Activated CD4-positive, alpha-beta memory T cell treated with anti-CD3 and anti-CD28 coated beads for 36 hours (primary cell): ENCODE measurements around the gene SRRM4. TPM values are rescaled to one million over a fixed set of nuclear protein-coding genes. Genes with fewer than 3 reads are reported as not detected.

Experiments
- CTCF ChIA-PET: fragments of 350-600 bp; sonication (Branson Sonifier 250); formaldehyde crosslinking; loops from one replicate; lab custom pipeline; 2021; ENCODE audit warnings: antibody characterized with exemption, inconsistent platforms; lab: Charles Lee
- POLR2A ChIA-PET: fragments of 350-600 bp; sonication (Branson Sonifier 250); formaldehyde crosslinking; loops from one replicate; lab custom pipeline; 2021; ENCODE audit warnings: antibody characterized with exemption; lab: Charles Lee
- DNase-seq: peaks from one replicate; pipeline ENCODE4 v3.0.0-alpha.2; 2020
- H3K27ac Mint-ChIP-seq: one replicate; pipeline ENCODE4 v1.8.0; 2021; ENCODE audit warnings: mixed read lengths
- H3K27me3 Mint-ChIP-seq: one replicate; pipeline ENCODE4 v1.8.0; 2021; ENCODE audit warnings: mixed read lengths
- H3K36me3 Mint-ChIP-seq: one replicate; pipeline ENCODE4 v1.8.0; 2021; ENCODE audit warnings: mixed read lengths
- H3K4me1 Mint-ChIP-seq: one replicate; pipeline ENCODE4 v1.8.0; 2021; ENCODE audit warnings: low read depth, mixed read lengths
- H3K4me3 Mint-ChIP-seq: one replicate; pipeline ENCODE4 v1.8.0; 2021; ENCODE audit warnings: mild to moderate bottlenecking, mixed read lengths
- H3K9me3 Mint-ChIP-seq: one replicate; pipeline ENCODE4 v1.8.0; 2021; ENCODE audit warnings: mixed read lengths
- intact Hi-C: fragments of 100-400 bp; cut with micrococcal nuclease; formaldehyde crosslinking; loops from one replicate; pipeline ENCODE4 v1.15.1; 2023
- total RNA-seq, 2 experiments: library from RNA; stranded (reverse); gene quantifications; one replicate each; pipeline ENCODE4 v1.2.3, GENCODE V29; 2021

The SRRM4 gene
- total RNA-seq, 2 experiments from 2014 or later: not detected

- POLR2A ChIA-PET: no interaction called here
- Mint-ChIP-seq H3K36me3 (no peaks in the 10 kb centered on the region), H3K9me3 (peaks cover 5% of the 10 kb centered on the region), H3K4me3 (no peak overlapping the region), H3K27ac (no peak overlapping the region), H3K4me1 (no peaks in the 10 kb centered on the region), H3K27me3 (peaks cover 8% of the 10 kb centered on the region)
- CTCF ChIA-PET: no interaction called here
- intact Hi-C loops: no loop called here
- DNase-seq: no peak
These were observed 166.6 kb downstream of the SRRM4 start for GRCh38 chr12:119147847-119148448.

GRCh38 chr12:119149270-119149669 is 167.9 kb downstream of the SRRM4 start:
- intact Hi-C loops: no loop called here
- no peak for DNase-seq
- POLR2A ChIA-PET: no interaction called here
- Mint-ChIP-seq H3K36me3 (no peaks in the 10 kb centered on the region), H3K27me3 (peaks cover 14% of the 10 kb centered on the region), H3K4me3 (no peak overlapping the region), H3K27ac (no peak overlapping the region), H3K9me3 (peaks cover 10% of the 10 kb centered on the region), H3K4me1 (no peaks in the 10 kb centered on the region)
- CTCF ChIA-PET: no interaction called here

GRCh38 chr12:119151445-119152026 is 170.2 kb downstream of the SRRM4 start:
- no peak overlapping the region for H3K4me3 Mint-ChIP-seq
- peaks cover 9% of the 10 kb centered on the region for H3K27me3 Mint-ChIP-seq
- ChIA-PET POLR2A (no interaction called here), CTCF (no interaction called here)
- H3K4me1 Mint-ChIP-seq: no peaks in the 10 kb centered on the region
- H3K27ac Mint-ChIP-seq: no peak overlapping the region
- intact Hi-C loops: no loop called here
- no peaks in the 10 kb centered on the region for H3K36me3 Mint-ChIP-seq
- peaks cover 10% of the 10 kb centered on the region for H3K9me3 Mint-ChIP-seq
- DNase-seq: no peak

DNA sequence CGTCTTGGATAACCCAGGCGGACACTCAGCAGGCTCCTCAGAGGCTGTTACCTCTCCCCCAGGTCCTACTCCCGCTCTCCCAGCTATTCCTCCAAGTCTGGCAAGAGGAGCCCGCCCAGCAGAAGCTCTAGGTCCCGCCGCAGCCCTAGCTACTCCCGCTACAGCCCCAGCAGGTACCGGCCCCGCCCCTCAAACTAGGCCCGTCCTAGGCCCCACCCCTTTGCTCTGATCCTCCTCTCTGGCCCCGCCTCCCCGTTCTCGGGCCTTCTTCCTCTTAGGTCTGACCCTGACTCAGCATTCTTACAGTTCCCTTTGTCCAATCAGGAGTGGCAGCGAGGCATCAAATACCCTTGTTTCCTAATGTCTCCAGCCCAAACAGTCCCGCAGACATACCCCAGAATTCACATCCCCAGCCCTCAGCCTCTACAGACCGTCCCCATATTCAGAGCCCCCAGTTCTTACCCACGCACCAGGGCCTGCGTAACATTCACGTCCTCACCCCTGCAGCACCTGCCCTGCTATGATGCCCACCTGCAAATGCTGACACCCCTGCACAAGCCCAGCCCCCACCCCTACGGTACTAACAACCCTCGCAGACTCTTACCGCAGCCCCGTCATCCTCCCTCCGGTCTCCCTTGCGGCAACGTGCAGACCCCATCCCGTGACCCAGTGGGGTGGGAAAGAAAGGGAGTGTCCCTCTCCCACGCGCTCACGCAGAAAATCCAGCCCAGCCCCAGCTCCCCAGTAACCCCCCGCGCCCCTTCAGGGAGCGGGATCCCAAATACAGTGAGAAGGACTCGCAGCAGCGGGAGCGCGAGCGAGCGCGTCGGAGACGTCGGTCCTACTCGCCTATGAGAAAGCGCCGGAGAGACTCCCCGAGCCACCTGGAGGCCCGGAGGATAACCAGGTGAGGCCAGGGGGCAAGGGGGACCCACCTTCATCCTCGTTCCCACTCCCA is 172.4 kb downstream of the SRRM4 start:
- DNase-seq: no peak

DNA sequence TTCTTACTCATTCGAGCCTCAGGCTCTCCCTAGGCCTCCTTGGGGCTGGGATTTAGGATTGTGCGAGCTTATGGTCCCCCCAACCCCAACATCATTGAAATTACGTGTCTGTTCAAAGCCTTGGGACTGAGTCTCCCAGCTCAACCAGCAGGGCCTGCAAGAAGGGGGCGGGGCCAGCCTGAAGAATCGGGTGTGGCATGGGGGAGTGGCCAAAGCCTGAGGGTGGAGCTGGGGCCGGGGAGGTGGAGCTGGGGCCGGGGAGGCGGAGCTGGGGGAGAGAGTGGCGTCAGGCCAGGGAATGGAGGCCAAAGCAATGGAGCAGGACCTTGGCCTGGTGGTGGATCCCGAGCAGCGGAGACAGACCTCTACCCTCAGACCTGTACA is 173.1 kb downstream of the SRRM4 start:
- intact Hi-C loops: no loop called here
- ChIA-PET CTCF (no interaction called here), POLR2A (no interaction called here)
- no peaks in the 10 kb centered on the region for H3K36me3 Mint-ChIP-seq
- peaks cover 10% of the 10 kb centered on the region for H3K9me3 Mint-ChIP-seq
- no peak overlapping the region for H3K27ac Mint-ChIP-seq
- no peak overlapping the region for H3K4me3 Mint-ChIP-seq
- no peak for DNase-seq
- no peaks in the 10 kb centered on the region for H3K4me1 Mint-ChIP-seq
- H3K27me3 Mint-ChIP-seq: peaks cover 9% of the 10 kb centered on the region

More for the DNA sequence above, 172.4 kb downstream of the SRRM4 start:
- intact Hi-C loops: no loop called here
- Mint-ChIP-seq H3K27ac (no peak overlapping the region), H3K4me3 (no peak overlapping the region), H3K9me3 (peaks cover 10% of the 10 kb centered on the region), H3K4me1 (no peaks in the 10 kb centered on the region), H3K36me3 (no peaks in the 10 kb centered on the region), H3K27me3 (peaks cover 9% of the 10 kb centered on the region)
- ChIA-PET CTCF (no interaction called here), POLR2A (no interaction called here)

DNA sequence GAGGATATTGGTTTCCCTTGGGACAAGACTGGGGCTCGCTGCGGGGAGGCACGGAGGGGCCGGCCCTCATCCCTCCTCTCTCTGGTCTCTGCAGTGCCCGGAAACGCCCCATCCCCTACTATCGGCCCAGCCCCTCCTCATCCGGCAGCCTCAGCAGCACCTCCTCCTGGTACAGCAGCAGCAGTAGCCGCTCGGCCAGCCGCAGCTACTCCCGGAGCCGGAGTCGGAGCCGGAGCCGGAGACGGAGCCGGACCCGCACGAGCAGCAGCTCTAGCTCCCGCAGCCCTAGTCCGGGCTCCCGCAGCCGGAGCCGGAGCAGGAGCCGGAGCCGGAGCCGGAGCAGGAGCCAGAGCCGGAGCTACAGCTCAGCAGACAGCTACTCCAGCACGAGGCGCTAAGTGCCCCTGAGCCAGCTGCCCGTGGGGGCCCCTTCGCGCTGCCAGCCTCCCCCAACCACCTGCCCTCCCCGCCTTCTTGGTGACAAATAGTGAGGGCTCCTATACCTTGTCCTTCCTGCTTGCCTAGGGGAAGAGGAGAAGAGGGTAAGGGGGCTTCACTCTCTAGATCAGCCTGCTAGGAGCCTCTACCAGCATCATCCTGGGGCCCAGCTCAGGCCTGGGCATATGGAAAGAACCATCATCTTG is 175.2 kb downstream of the SRRM4 start:
- H3K36me3 Mint-ChIP-seq: no peaks in the 10 kb centered on the region
- intact Hi-C loops: no loop called here
- no peak overlapping the region for H3K4me3 Mint-ChIP-seq
- no peak overlapping the region for H3K27ac Mint-ChIP-seq
- CTCF ChIA-PET: no interaction called here
- peaks cover 9% of the 10 kb centered on the region for H3K27me3 Mint-ChIP-seq
- POLR2A ChIA-PET: no interaction called here
- DNase-seq: no peak
- peaks cover 9% of the 10 kb centered on the region for H3K9me3 Mint-ChIP-seq
- H3K4me1 Mint-ChIP-seq: no peaks in the 10 kb centered on the region

- DNase-seq: no peak
- POLR2A ChIA-PET: no interaction called here
- peaks cover 8% of the 10 kb centered on the region for H3K27me3 Mint-ChIP-seq
- no peaks in the 10 kb centered on the region for H3K36me3 Mint-ChIP-seq
- H3K9me3 Mint-ChIP-seq: peaks cover 5% of the 10 kb centered on the region
- H3K4me3 Mint-ChIP-seq: no peak overlapping the region
- no peaks in the 10 kb centered on the region for H3K4me1 Mint-ChIP-seq
- H3K27ac Mint-ChIP-seq: no peak overlapping the region
- intact Hi-C loops: no loop called here
- CTCF ChIA-PET: no interaction called here
These were observed 176.2 kb downstream of the SRRM4 start for GRCh38 chr12:119157528-119157927.

DNA sequence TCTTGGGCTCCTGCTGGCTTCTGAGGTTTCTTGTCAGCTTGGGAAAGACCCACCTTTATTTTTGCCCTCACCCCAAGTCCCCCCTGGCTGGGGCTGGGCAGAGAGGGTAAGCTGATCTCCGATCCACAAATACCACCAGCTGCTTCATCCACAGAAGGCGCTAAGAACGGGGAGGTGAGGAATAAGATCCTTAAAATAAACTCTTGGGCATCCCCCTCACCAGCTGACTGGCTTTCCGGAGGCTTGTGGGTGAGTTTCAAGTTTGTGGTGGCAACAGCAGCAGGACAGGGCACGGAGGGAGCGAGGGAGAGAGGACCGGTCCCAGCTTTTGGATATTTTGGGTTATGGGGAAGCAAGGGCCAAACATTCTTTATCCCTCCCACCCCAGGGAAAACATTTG is 176.6 kb downstream of the SRRM4 start:
- H3K36me3 Mint-ChIP-seq: no peaks in the 10 kb centered on the region
- no peak overlapping the region for H3K27ac Mint-ChIP-seq
- CTCF ChIA-PET: no interaction called here
- intact Hi-C loops: no loop called here
- peaks cover 5% of the 10 kb centered on the region for H3K9me3 Mint-ChIP-seq
- POLR2A ChIA-PET: no interaction called here
- peaks cover 8% of the 10 kb centered on the region for H3K27me3 Mint-ChIP-seq
- no peak overlapping the region for H3K4me3 Mint-ChIP-seq
- no peak for DNase-seq
- H3K4me1 Mint-ChIP-seq: no peaks in the 10 kb centered on the region

- Mint-ChIP-seq H3K4me1 (no peaks in the 10 kb centered on the region), H3K9me3 (peaks cover 5% of the 10 kb centered on the region), H3K4me3 (no peak overlapping the region), H3K27me3 (peaks cover 8% of the 10 kb centered on the region), H3K36me3 (no peaks in the 10 kb centered on the region), H3K27ac (no peak overlapping the region)
- intact Hi-C loops: no loop called here
- DNase-seq: no peak
- ChIA-PET CTCF (no interaction called here), POLR2A (no interaction called here)
These were observed 177.1 kb downstream of the SRRM4 start for GRCh38 chr12:119158402-119158801.

DNA sequence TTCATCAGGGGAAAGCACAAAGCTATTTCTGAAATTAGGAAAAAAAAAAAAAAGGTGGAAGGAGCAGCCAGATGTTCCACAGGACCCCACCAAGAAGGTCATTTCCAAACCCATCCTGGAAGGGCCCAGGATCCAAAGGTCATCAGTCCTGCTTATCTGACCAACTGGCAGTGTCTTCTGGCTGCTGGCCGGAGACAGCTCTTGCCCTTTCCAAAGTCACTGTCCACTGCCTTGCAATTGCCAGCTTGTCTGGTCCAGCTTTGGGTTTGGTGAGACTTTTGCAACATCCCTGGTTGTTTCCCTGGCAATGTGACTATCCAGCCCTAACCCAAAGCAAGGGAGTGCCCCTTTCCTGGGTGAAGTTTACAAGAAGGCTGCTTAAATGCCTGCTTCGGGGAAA is 178.5 kb downstream of the SRRM4 start:
- Mint-ChIP-seq H3K36me3 (no peaks in the 10 kb centered on the region), H3K4me1 (no peaks in the 10 kb centered on the region), H3K4me3 (no peak overlapping the region), H3K27ac (no peak overlapping the region), H3K27me3 (peaks cover 1% of the 10 kb centered on the region), H3K9me3 (no peaks in the 10 kb centered on the region)
- intact Hi-C loops: no loop called here
- CTCF ChIA-PET: no interaction called here
- DNase-seq: no peak
- POLR2A ChIA-PET: no interaction called here

- H3K4me3 Mint-ChIP-seq: no peak overlapping the region
- H3K27me3 Mint-ChIP-seq: no peaks in the 10 kb centered on the region
- no peaks in the 10 kb centered on the region for H3K4me1 Mint-ChIP-seq
- ChIA-PET POLR2A (no interaction called here), CTCF (no interaction called here)
- no peaks in the 10 kb centered on the region for H3K36me3 Mint-ChIP-seq
- intact Hi-C loops: no loop called here
- H3K27ac Mint-ChIP-seq: no peak overlapping the region
- H3K9me3 Mint-ChIP-seq: no peaks in the 10 kb centered on the region
- no peak for DNase-seq
These were observed 186.6 kb downstream of the SRRM4 start for GRCh38 chr12:119167902-119168301.

DNA sequence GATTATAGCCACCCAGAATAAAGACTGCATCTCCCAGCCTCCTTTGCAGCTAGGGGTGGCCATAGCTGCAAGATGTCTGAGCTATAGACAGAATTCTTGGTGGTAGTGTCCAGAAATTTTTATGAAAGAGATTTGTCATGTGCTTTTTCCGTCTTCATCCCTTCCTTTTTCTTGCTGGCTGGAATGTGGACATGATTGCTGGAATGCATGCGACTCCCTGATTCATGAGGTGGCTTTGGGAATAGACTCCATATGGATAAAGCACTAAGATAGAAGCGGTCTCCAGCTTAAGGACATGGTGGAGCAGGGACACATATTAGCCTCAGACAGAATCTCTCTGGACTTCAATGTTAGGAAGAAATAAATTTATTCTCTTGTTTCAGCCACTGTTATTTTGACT is 187.4 kb downstream of the SRRM4 start:
- intact Hi-C loops: no loop called here

More for the DNA sequence above, 187.4 kb downstream of the SRRM4 start:
- no peaks in the 10 kb centered on the region for H3K9me3 Mint-ChIP-seq
- DNase-seq: no peak
- no peak overlapping the region for H3K4me3 Mint-ChIP-seq
- no peaks in the 10 kb centered on the region for H3K27me3 Mint-ChIP-seq
- H3K27ac Mint-ChIP-seq: no peak overlapping the region
- no peaks in the 10 kb centered on the region for H3K36me3 Mint-ChIP-seq
- ChIA-PET CTCF (no interaction called here), POLR2A (no interaction called here)
- H3K4me1 Mint-ChIP-seq: no peaks in the 10 kb centered on the region
